GM13976 (cell line): ENCODE results near the gene ARHGAP10.

Experiments
- DNase-seq: peaks from one replicate; pipeline ENCODE4 v3.0.0; 2012; ENCODE audit warnings: low spot score
- CTCF ChIP-seq: IDR thresholded peaks from 2 replicates; pipeline ENCODE4 v1.5.1; 2012; ENCODE audit warnings: borderline replicate concordance, mild to moderate bottlenecking; ENCODE audit not compliant: insufficient read depth; ENCODE audit errors: extremely low read depth, missing control alignments, control extremely low read depth
- in situ Hi-C: fragments of 300-500 bp; cut with MboI; formaldehyde crosslinking; loops from one replicate; pipeline ENCODE4 v1.12.0; 2022; ENCODE audit warnings: low sequenced_read_pairs, mixed read lengths, inconsistent platforms; ENCODE audit not compliant: unreplicated experiment

Gene ARHGAP10

GRCh38 chr4:147971116-147971515 lies 239.2 kb downstream of the ARHGAP10 start:
- TF ChIP-seq CTCF = no peak
- no peak for DNase-seq
- in situ Hi-C loops = no loop called here

DNA sequence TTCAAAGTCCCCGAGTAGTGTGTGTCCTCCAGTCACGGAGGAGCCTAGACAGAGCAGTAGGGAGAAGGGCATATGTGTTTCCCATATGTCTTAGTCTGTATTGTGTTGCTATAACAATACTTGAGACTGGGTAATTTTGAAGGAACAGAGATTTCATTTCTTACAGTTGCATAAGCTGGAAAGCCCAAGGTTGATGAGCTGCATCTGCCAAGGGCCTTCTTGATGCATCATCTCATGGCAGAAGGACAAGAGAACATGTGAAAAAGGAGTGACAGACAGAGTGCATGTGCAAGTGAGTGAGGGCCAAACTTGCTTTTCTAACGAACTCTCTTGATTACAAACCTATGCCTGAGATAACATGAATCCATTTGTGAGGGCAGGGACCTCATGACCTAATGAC lies 243.4 kb downstream of the ARHGAP10 start:
- no peak for DNase-seq
- TF ChIP-seq CTCF = no peak

DNA sequence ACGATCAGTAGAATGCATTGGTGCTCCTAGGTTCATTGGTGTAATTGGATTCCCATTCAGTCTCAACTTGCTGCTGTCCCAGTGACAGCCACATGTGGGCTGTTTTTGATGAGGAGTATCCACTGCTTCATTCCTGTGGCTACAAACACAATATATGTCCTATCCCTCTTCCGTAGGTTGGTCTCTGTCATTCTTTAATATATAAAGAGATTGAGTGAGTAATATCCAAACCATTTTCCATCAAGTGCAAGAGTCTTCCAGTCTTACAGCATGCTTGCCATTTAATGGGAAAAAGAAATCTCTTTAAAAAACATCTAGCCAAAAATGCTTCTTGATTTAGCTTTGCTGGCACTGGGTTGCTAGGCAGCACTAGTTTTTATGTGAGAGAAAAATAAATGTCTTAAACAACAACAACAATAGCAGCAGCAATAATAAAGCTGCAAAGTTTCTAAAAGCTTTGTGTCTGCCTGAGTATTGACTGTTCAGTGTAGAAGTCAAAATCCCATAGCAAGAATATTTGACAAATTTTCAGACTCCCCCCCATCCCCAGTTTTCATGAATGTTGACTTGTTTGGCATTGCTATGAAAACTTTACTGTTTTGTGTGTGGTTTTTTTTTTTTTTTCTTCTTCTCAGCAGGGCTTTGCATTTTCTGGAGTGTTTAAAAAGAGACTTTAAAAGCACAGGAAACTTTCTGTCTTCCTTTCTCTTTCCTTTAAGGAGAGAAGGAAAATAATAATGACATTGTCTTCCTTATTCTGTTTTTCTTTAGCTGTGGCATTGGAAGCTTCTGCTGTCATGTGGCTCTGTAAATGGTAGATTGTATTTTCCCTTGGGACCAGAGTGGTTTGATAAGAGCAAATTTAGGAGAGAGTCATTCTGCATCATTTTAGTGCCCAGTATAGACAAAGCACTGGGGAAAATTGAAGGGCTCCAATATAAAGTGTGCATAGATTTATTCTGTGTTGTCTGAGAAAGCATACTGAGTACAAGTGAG lies 244.3 kb downstream of the ARHGAP10 start:
- DNase-seq = no peak
- no peak for TF ChIP-seq CTCF
- in situ Hi-C loops = no loop called here

More for the DNA sequence above, 243.4 kb downstream of the ARHGAP10 start:
- in situ Hi-C loops = no loop called here

- no peak for DNase-seq
- in situ Hi-C loops = no loop called here
- no peak for TF ChIP-seq CTCF
Measured at GRCh38 chr4:147980586-147980985, 248.7 kb downstream of the ARHGAP10 start.

DNA sequence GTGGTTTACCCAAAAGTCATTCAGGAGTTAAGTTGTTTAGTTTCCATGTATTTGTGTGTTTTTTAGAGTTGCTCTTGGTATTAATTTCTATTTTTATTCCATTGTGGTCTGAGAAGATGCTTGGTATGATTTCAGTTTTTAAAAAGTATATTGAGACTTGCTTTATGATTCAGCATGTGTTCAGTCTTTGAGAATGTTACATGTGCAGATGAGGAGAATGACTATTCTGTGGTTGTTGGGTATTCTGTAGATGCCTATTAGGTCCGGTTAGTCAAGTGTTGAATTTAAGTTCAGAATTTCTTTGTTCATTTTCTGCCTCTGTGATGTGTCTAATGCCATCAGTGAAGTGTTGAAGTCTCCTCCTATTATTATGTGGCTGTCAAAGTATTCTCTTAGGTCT lies 249.4 kb downstream of the ARHGAP10 start:
- peak; percentile 25 for DNase-seq
- TF ChIP-seq CTCF = no peak
- in situ Hi-C loops = no loop called here

DNA sequence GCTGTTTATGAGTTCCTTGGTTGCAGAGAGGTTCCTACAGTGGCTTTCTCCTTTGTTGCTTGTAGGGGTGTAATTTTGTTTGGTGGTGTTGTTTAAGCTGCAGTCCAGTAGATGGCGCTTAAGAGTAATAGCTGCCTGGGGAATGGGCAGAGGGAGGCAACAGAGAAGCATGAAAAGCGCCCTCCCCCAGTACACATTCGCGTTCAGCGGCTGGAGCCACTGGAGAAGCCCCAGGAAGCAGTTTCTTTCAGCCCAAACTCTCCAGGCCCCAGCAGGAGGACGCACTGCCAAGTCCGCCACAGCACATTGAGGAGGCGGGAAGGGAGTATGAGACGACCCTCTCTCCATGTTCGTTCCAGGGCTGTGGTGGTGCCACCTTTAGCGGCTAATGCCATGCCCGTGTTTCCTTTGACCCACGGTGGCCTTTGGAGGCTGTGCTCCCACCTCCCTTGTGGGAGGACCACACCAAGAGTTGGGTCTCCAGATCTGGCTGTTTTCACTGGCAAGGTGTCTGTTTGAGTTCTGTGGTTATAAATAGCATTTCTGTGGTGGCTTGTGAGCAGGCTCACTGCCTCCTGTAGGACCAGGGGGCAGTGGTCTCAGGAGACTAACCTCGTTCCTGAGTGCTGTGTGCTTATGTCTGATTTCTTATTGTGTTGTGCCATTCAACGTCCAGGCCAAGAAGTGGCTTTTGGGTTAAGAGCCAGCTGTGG lies 252.3 kb downstream of the ARHGAP10 start:
- in situ Hi-C loops = no loop called here
- TF ChIP-seq CTCF = peak; percentile 43
- DNase-seq = peak; percentile 67
